SK-N-SH treated with all-trans-retinoic acid at 6 μM for 48 hours (cell line): ENCODE data around the gene RRAD.

ENCODE experiments used
- ATAC-seq: fragments of 200-7000 bp; cut with Tn5 transposase; 3 replicates; pipeline ENCODE4 v1.9.1; 2020; ENCODE audit warnings: mild to moderate bottlenecking, moderate library complexity
- ARNTL ChIP-seq: fragments of 450-650 bp; formaldehyde crosslinking; IDR thresholded peaks from 2 replicates; pipeline ENCODE4 v1.5.0; 2020; ENCODE audit warnings: low read depth, mild to moderate bottlenecking, moderate library complexity, borderline replicate concordance
- ESRRG ChIP-seq: fragments of 250-450 bp; sonication (Bioruptor Pico); IDR thresholded peaks from 2 replicates; pipeline ENCODE4 v1.6.1; 2021; ENCODE audit warnings: mild to moderate bottlenecking
- GLIS3 ChIP-seq: fragments of 250-450 bp; sonication (Bioruptor Pico); IDR thresholded peaks from 2 replicates; pipeline ENCODE4 v1.5.0; 2020; ENCODE audit warnings: mild to moderate bottlenecking, moderate library complexity
- ISL1 ChIP-seq: fragments of 250-450 bp; sonication (Bioruptor Pico); IDR thresholded peaks from 2 replicates; pipeline ENCODE4 v2.1.2; 2022; ENCODE audit warnings: mild to moderate bottlenecking, moderate library complexity
- OSR1 ChIP-seq: fragments of 250-450 bp; sonication (Bioruptor Pico); IDR thresholded peaks from 2 replicates; pipeline ENCODE4 v1.8.0; 2022; ENCODE audit warnings: moderate library complexity, mild to moderate bottlenecking, inconsistent platforms
- PATZ1 ChIP-seq: fragments of 250-450 bp; sonication (Bioruptor Pico); IDR thresholded peaks from 2 replicates; pipeline ENCODE4 v1.8.0; 2020; ENCODE audit warnings: mild to moderate bottlenecking, moderate library complexity, borderline replicate concordance
- PPARA ChIP-seq: fragments of 250-450 bp; sonication (Bioruptor Pico); IDR thresholded peaks from 2 replicates; pipeline ENCODE4 v1.5.0; 2020; ENCODE audit warnings: mild to moderate bottlenecking, borderline replicate concordance
- TCF4 ChIP-seq: fragments of 250-450 bp; sonication (Bioruptor Pico); IDR thresholded peaks from 2 replicates; pipeline ENCODE4 v1.8.0; 2021; ENCODE audit warnings: mild to moderate bottlenecking, moderate library complexity, borderline replicate concordance
- TOX ChIP-seq: fragments of 250-450 bp; sonication (Bioruptor Pico); IDR thresholded peaks from 2 replicates; pipeline ENCODE4 v1.8.0; 2021; ENCODE audit warnings: mild to moderate bottlenecking, moderate library complexity, borderline replicate concordance
- ZC3H10 ChIP-seq: fragments of 250-450 bp; sonication (Bioruptor Pico); IDR thresholded peaks from 2 replicates; pipeline ENCODE4 v1.5.1; 2021; ENCODE audit warnings: mild to moderate bottlenecking, moderate library complexity
- ZFP3 ChIP-seq: fragments of 250-450 bp; sonication (Bioruptor Pico); IDR thresholded peaks from 2 replicates; pipeline ENCODE4 v1.5.0; 2020; ENCODE audit warnings: mild to moderate bottlenecking, moderate library complexity
- ZFP30 ChIP-seq: fragments of 450-650 bp; formaldehyde crosslinking; IDR thresholded peaks from 2 replicates; pipeline ENCODE4 v1.5.0; 2022; ENCODE audit warnings: mild to moderate bottlenecking, moderate library complexity
- ZNF70 ChIP-seq: fragments of 450-650 bp; formaldehyde crosslinking; IDR thresholded peaks from 2 replicates; pipeline ENCODE4 v1.5.0; 2020; ENCODE audit warnings: mild to moderate bottlenecking, moderate library complexity
- ZNF8 ChIP-seq: fragments of 450-650 bp; formaldehyde crosslinking; IDR thresholded peaks from 2 replicates; pipeline ENCODE4 v1.5.0; 2020; ENCODE audit warnings: mild to moderate bottlenecking, moderate library complexity
- TF ChIP-seq, protein P1 (sequence below): fragments of 250-450 bp; sonication (Bioruptor Pico); IDR thresholded peaks from 2 replicates; pipeline ENCODE4 v1.5.0; 2020; ENCODE audit warnings: mild to moderate bottlenecking, moderate library complexity
- TF ChIP-seq, protein P2 (sequence below): fragments of 250-450 bp; sonication (Bioruptor Pico); IDR thresholded peaks from 2 replicates; pipeline ENCODE4 v1.8.0; 2021; ENCODE audit warnings: low read depth, mild to moderate bottlenecking, moderate library complexity, borderline replicate concordance
- TF ChIP-seq, protein P3 (sequence below): fragments of 250-450 bp; sonication (Bioruptor Pico); IDR thresholded peaks from 2 replicates; pipeline ENCODE4 v1.5.1; 2020; ENCODE audit warnings: low read depth, mild to moderate bottlenecking, moderate library complexity

Gene RRAD

DNA sequence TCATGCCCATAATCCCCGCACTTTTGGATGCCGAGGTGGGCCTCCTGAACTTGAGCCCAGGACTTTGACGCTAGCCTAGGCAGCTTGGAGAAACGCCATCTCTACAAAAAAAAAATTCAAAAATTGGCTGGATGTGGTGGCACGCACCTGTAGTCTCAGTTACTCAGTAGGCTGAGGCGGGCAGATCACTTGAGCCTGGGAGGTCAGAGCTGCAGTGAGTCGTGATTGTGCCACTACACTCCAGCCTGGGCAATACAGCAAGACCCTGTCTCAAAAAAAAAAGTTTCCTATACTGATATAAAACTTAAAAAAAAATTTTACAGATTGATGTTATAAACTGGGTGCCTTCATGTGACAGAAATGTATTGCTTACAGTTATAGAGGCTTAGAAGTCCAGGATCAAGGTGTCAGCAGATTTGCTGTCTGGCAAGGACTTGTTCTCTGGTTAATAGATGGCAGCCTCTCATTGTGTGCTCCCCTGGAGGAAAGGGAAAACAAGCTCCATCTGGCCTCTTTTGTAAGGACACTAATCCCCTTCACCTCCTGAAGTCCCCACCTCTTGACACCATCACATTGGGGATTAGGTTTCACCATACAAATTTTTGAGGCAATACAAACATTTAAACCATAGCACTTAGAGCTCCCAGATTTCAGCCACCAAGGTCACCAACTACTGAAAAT, 27.2 kb upstream of the RRAD start (continued):
- TF ChIP-seq, protein P1, sequence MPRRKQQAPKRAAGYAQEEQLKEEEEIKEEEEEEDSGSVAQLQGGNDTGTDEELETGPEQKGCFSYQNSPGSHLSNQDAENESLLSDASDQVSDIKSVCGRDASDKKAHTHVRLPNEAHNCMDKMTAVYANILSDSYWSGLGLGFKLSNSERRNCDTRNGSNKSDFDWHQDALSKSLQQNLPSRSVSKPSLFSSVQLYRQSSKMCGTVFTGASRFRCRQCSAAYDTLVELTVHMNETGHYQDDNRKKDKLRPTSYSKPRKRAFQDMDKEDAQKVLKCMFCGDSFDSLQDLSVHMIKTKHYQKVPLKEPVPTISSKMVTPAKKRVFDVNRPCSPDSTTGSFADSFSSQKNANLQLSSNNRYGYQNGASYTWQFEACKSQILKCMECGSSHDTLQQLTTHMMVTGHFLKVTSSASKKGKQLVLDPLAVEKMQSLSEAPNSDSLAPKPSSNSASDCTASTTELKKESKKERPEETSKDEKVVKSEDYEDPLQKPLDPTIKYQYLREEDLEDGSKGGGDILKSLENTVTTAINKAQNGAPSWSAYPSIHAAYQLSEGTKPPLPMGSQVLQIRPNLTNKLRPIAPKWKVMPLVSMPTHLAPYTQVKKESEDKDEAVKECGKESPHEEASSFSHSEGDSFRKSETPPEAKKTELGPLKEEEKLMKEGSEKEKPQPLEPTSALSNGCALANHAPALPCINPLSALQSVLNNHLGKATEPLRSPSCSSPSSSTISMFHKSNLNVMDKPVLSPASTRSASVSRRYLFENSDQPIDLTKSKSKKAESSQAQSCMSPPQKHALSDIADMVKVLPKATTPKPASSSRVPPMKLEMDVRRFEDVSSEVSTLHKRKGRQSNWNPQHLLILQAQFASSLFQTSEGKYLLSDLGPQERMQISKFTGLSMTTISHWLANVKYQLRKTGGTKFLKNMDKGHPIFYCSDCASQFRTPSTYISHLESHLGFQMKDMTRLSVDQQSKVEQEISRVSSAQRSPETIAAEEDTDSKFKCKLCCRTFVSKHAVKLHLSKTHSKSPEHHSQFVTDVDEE (CRISPR knock-in tag) = no peak
- TF ChIP-seq OSR1 = no peak
- TF ChIP-seq PATZ1 = no peak
- no peak for TF ChIP-seq PPARA (CRISPR knock-in tag)
- no peak for TF ChIP-seq ZFP30 (CRISPR knock-in tag)
- TF ChIP-seq, protein P2, sequence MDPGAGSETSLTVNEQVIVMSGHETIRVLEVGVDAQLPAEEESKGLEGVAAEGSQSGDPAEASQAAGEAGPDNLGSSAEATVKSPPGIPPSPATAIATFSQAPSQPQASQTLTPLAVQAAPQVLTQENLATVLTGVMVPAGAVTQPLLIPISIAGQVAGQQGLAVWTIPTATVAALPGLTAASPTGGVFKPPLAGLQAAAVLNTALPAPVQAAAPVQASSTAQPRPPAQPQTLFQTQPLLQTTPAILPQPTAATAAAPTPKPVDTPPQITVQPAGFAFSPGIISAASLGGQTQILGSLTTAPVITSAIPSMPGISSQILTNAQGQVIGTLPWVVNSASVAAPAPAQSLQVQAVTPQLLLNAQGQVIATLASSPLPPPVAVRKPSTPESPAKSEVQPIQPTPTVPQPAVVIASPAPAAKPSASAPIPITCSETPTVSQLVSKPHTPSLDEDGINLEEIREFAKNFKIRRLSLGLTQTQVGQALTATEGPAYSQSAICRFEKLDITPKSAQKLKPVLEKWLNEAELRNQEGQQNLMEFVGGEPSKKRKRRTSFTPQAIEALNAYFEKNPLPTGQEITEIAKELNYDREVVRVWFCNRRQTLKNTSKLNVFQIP (CRISPR knock-in tag) = no peak

- TF ChIP-seq ZC3H10 (CRISPR knock-in tag) = no peak
- TF ChIP-seq ZFP3 (CRISPR knock-in tag) = no peak
- TF ChIP-seq, protein P3, sequence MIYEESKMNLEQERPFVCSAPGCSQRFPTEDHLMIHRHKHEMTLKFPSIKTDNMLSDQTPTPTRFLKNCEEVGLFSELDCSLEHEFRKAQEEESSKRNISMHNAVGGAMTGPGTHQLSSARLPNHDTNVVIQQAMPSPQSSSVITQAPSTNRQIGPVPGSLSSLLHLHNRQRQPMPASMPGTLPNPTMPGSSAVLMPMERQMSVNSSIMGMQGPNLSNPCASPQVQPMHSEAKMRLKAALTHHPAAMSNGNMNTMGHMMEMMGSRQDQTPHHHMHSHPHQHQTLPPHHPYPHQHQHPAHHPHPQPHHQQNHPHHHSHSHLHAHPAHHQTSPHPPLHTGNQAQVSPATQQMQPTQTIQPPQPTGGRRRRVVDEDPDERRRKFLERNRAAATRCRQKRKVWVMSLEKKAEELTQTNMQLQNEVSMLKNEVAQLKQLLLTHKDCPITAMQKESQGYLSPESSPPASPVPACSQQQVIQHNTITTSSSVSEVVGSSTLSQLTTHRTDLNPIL (CRISPR knock-in tag) = no peak
- no peak for TF ChIP-seq ESRRG (CRISPR knock-in tag)
- no peak for TF ChIP-seq ARNTL
- TF ChIP-seq OSR1 = no peak
- no peak for TF ChIP-seq ZNF8 (CRISPR knock-in tag)
- TF ChIP-seq, protein P2 (CRISPR knock-in tag) = no peak
- TF ChIP-seq, protein P1 (CRISPR knock-in tag) = no peak
- no peak for TF ChIP-seq ZNF70
- no peak for TF ChIP-seq PATZ1
- no peak for TF ChIP-seq TOX (CRISPR knock-in tag)
- no peak for TF ChIP-seq TCF4 (CRISPR knock-in tag)
- no peak for TF ChIP-seq GLIS3
- TF ChIP-seq ISL1 = no peak
- no peak for ATAC-seq
Observed at GRCh38 chr16:66950971-66951790, 25.8 kb upstream of the RRAD start.
